Progenitor cell of endocrine pancreas (in vitro differentiated cells): Measurements from ENCODE around the gene PFKP. TPM values are rescaled to one million over a fixed set of nuclear protein-coding genes. Genes with fewer than 3 reads are reported as not detected.

ENCODE experiments used
- DNase-seq: peaks from one replicate; pipeline ENCODE4 v3.0.0; 2021; ENCODE audit warnings: low spot score; ENCODE audit not compliant: unreplicated experiment
- H3K27ac Mint-ChIP-seq: 2 replicates; pipeline ENCODE4 v1.8.0; 2021; ENCODE audit warnings: mild to moderate bottlenecking, moderate library complexity, mixed read lengths
- H3K27me3 Mint-ChIP-seq: 2 replicates; pipeline ENCODE4 v1.8.0; 2021; ENCODE audit warnings: mixed read lengths
- H3K36me3 Mint-ChIP-seq: 2 replicates; pipeline ENCODE4 v1.8.0; 2022; ENCODE audit warnings: mixed read lengths; ENCODE audit not compliant: insufficient read depth
- H3K4me1 Mint-ChIP-seq: 2 replicates; pipeline ENCODE4 v1.8.0; 2021; ENCODE audit warnings: low read depth, mixed read lengths
- H3K4me3 Mint-ChIP-seq: 2 replicates; pipeline ENCODE4 v1.8.0; 2021; ENCODE audit warnings: low read depth, mild to moderate bottlenecking, moderate library complexity, mixed read lengths
- H3K9me3 Mint-ChIP-seq: 2 replicates; pipeline ENCODE4 v1.8.0; 2021; ENCODE audit warnings: low read depth, mixed read lengths
- total RNA-seq: library from RNA; stranded (reverse); gene quantifications from 2 replicates; pipeline ENCODE4 v1.2.1, GENCODE V29; 2021
- TF ChIP-seq, protein P1 (sequence below): fragments of 200-600 bp; sonication (generic); IDR thresholded peaks from one replicate; pipeline ENCODE4 v1.5.0; 2021; ENCODE audit warnings: antibody characterized with exemption, mild to moderate bottlenecking; ENCODE audit not compliant: unreplicated experiment

PFKP gene
- total RNA-seq, 1 donor from 2014 or later = 4.8 TPM

DNA sequence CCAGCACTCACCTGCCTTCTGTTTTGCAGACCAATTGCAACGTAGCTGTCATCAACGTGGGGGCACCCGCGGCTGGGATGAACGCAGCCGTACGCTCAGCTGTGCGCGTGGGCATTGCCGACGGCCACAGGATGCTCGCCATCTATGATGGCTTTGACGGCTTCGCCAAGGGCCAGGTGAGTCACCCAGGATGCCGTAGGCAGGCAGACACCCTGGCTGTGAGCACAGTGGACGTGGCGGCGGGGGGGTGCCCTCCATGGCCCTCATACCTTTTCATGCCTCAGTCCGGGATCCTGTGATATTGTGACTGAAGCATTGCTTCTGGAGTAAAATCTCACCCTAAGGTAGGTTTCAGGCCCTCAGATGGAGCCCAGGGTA, 46.0 kb downstream of the PFKP start:
- no peak for DNase-seq
- TF ChIP-seq, protein P1, sequence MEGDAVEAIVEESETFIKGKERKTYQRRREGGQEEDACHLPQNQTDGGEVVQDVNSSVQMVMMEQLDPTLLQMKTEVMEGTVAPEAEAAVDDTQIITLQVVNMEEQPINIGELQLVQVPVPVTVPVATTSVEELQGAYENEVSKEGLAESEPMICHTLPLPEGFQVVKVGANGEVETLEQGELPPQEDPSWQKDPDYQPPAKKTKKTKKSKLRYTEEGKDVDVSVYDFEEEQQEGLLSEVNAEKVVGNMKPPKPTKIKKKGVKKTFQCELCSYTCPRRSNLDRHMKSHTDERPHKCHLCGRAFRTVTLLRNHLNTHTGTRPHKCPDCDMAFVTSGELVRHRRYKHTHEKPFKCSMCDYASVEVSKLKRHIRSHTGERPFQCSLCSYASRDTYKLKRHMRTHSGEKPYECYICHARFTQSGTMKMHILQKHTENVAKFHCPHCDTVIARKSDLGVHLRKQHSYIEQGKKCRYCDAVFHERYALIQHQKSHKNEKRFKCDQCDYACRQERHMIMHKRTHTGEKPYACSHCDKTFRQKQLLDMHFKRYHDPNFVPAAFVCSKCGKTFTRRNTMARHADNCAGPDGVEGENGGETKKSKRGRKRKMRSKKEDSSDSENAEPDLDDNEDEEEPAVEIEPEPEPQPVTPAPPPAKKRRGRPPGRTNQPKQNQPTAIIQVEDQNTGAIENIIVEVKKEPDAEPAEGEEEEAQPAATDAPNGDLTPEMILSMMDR = no peak
- Mint-ChIP-seq H3K27ac (no peak overlapping the region), H3K9me3 (no peaks in the 10 kb centered on the region), H3K36me3 (no peaks in the 10 kb centered on the region), H3K27me3 (no peaks in the 10 kb centered on the region), H3K4me1 (no peaks in the 10 kb centered on the region), H3K4me3 (no peak overlapping the region)

- DNase-seq = no peak
- Mint-ChIP-seq H3K4me1 (no peaks in the 10 kb centered on the region), H3K27ac (no peak overlapping the region), H3K9me3 (peaks cover 3% of the 10 kb centered on the region), H3K27me3 (no peaks in the 10 kb centered on the region), H3K4me3 (no peak overlapping the region), H3K36me3 (no peaks in the 10 kb centered on the region)
- TF ChIP-seq, protein P1 = no peak
Measured at GRCh38 chr10:3115685-3116084, 48.3 kb downstream of the PFKP start.

DNA sequence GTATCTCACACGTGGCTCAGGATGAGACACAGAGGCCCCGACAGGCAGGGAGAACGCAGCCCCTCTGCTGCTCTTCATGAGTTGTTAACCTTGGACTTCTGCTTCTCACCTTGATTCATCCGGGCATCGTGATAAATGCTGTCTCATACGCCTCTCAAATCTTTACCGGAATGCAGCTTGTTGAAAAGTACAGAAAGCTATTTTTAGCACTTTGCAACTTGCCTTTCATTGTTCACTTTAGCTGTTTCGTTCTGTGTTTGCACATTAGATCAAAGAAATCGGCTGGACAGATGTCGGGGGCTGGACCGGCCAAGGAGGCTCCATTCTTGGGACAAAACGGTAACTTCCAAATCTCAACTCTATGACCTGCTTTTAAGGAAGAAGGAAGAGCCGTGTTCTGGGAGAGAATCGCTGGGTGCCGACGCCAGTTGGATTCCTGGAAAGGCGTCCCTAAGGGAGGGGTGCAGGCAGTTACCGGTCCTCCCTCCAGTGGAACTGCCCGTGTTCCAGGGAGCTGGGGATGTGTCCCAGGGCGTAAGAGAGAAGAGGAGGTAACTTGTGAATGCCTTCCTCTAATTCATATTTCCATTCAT, 49.3 kb downstream of the PFKP start:
- peaks cover 3% of the 10 kb centered on the region for H3K9me3 Mint-ChIP-seq
- TF ChIP-seq, protein P1 = no peak
- no peaks in the 10 kb centered on the region for H3K27me3 Mint-ChIP-seq
- H3K4me3 Mint-ChIP-seq = no peak overlapping the region
- no peaks in the 10 kb centered on the region for H3K36me3 Mint-ChIP-seq
- H3K4me1 Mint-ChIP-seq = no peaks in the 10 kb centered on the region
- H3K27ac Mint-ChIP-seq = no peak overlapping the region
- no peak for DNase-seq

GRCh38 chr10:3117486-3117885, 50.1 kb downstream of the PFKP start:
- TF ChIP-seq, protein P1 = no peak
- Mint-ChIP-seq H3K36me3 (no peaks in the 10 kb centered on the region), H3K27me3 (no peaks in the 10 kb centered on the region), H3K9me3 (peaks cover 3% of the 10 kb centered on the region), H3K4me3 (no peak overlapping the region), H3K27ac (no peak overlapping the region), H3K4me1 (no peaks in the 10 kb centered on the region)
- DNase-seq = no peak

DNA sequence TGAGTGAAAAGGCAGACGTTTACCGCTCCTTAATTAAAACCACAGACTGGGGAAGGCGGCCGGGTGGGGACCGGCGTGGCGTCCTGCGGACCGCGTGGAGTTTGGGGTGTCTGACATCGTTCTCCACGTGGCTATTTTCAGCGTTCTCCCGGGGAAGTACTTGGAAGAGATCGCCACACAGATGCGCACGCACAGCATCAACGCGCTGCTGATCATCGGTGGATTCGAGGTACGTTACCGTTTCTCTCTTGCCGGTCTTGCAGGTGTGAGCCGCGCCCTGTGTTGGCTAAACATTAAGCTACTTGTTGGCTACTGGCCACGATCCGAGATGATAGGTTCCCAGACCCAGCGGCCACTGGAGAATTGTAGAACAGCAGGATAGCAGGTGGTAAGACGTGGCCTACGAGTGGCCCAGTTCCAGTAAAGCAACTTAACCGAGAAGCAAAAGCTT, 51.3 kb downstream of the PFKP start:
- peaks cover 3% of the 10 kb centered on the region for H3K9me3 Mint-ChIP-seq
- no peaks in the 10 kb centered on the region for H3K27me3 Mint-ChIP-seq
- H3K4me1 Mint-ChIP-seq = no peaks in the 10 kb centered on the region
- TF ChIP-seq, protein P1 = no peak
- no peak overlapping the region for H3K4me3 Mint-ChIP-seq
- no peak for DNase-seq
- H3K36me3 Mint-ChIP-seq = no peaks in the 10 kb centered on the region
- H3K27ac Mint-ChIP-seq = no peak overlapping the region
